ENCODE data around the gene KHDC4.
"Not testable (repeated sequence)": the region's sequence is repeated elsewhere in the genome, so short reads cannot be mapped to it uniquely, and the experiment has no call there.

The KHDC4 gene

GRCh38 chr1:155897746-155898145, 36.5 kb downstream of the KHDC4 start:
- DNase-seq = no peak

GRCh38 chr1:155896476-155896875, 37.7 kb downstream of the KHDC4 start:
- not testable (repeated sequence) for DNase-seq

- DNase-seq = not testable (repeated sequence)
Observed at GRCh38 chr1:155895617-155896016, 38.6 kb downstream of the KHDC4 start.

GRCh38 chr1:155893389-155894142, 40.6 kb downstream of the KHDC4 start:
- no peak for DNase-seq

GRCh38 chr1:155892796-155893195, 41.4 kb downstream of the KHDC4 start:
- DNase-seq = no peak

- no peak for DNase-seq
Observed at GRCh38 chr1:155890251-155890650, 44.0 kb downstream of the KHDC4 start.

- no peak for DNase-seq
Observed at GRCh38 chr1:155889566-155889965, 44.6 kb downstream of the KHDC4 start.

- no peak for DNase-seq
Observed at GRCh38 chr1:155888481-155888880, 45.7 kb downstream of the KHDC4 start.

- DNase-seq = no peak
Observed at GRCh38 chr1:155884982-155885381, 49.2 kb downstream of the KHDC4 start.

- no peak for DNase-seq
Observed at GRCh38 chr1:155884031-155884960, 49.9 kb downstream of the KHDC4 start.

GRCh38 chr1:155882766-155883165, 51.4 kb downstream of the KHDC4 start:
- DNase-seq = no peak

- DNase-seq = no peak
Observed at GRCh38 chr1:155882235-155882634, 52.0 kb downstream of the KHDC4 start.

GRCh38 chr1:155880950-155881349, 53.3 kb downstream of the KHDC4 start:
- DNase-seq = no peak

- DNase-seq = no peak
Observed at GRCh38 chr1:155880251-155880650, 54.0 kb downstream of the KHDC4 start.

- DNase-seq = no peak
Observed at GRCh38 chr1:155877945-155878344, 56.3 kb downstream of the KHDC4 start.

- no peak for DNase-seq
Observed at GRCh38 chr1:155873860-155874259, 60.4 kb downstream of the KHDC4 start.

GRCh38 chr1:155872527-155872926, 61.7 kb downstream of the KHDC4 start:
- DNase-seq = no peak

GRCh38 chr1:155871390-155871789, 62.8 kb downstream of the KHDC4 start:
- DNase-seq = peak; percentile 6

- no peak for DNase-seq
Observed at GRCh38 chr1:155867766-155868165, 66.4 kb downstream of the KHDC4 start.

- DNase-seq = no peak
Observed at GRCh38 chr1:155864393-155864792, 69.8 kb downstream of the KHDC4 start.

Data from NCI-H146 (cell line).